ENCODE measurements around the gene TDRD7. TPM values are rescaled to one million over a fixed set of nuclear protein-coding genes. Genes with fewer than 3 reads are reported as not detected.

Gene TDRD7
- total and polyA plus RNA-seq, 9 of the 15 experiments (the other 6 are each of a cell fraction or from before 2014, with no cell fraction given) = 2.2 to 7.7 (median 5.2) TPM

DNA sequence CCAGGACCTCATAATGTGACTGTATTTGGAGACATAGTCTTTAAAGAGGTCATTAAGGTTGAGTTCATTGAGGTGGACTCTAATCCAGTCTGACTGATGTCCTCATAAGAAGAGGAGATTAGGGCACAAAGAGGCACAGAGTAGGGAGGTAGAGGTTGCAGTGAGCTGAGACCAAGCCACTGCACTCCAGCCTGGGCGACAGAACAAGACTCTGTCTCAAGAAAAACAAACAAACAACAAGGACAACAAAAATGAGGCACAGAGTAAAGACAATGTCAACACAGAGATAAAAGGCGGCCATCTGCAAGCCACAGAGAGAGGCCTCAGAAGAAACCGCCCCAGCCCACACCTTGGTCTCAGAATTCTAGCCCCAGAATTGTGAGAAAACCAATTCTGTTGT, 17.0 kb upstream of the TDRD7 start:
- Histone ChIP-seq H3K79me2 (ENCODE audit: control insufficient read depth, insufficient read depth, low read length) (no peaks in the 10 kb centered on the region), H3K9ac (ENCODE audit: insufficient read depth in 1 of 2, low read depth in 2 of 2, low read length in 2 of 2) (no peak overlapping the region), H3K27me3 (ENCODE audit: control insufficient read depth in 2 of 2, insufficient read depth in 2 of 2, low read length in 2 of 2) (peaks cover 11 to 25% of the 10 kb centered on the region in 2 experiments), H3K9me1 (ENCODE audit: control insufficient read depth, insufficient read depth, low read length) (no peaks in the 10 kb centered on the region), H3K4me2 (ENCODE audit: insufficient read depth, low read length) (no peak overlapping the region), H3K4me1 (replicated peaks in 1 of 2; ENCODE audit: control insufficient read depth in 2 of 2, insufficient read depth in 2 of 2, low read length in 2 of 2) (no peaks in the 10 kb centered on the region), H3K9me3 (replicated peaks; ENCODE audit: control insufficient read depth, insufficient read depth, low read depth, low read length) (no peaks in the 10 kb centered on the region), H3K36me3 (ENCODE audit: control insufficient read depth, insufficient read depth, low read length) (no peaks in the 10 kb centered on the region), H2AFZ (ENCODE audit: low read depth, low read length) (no peak overlapping the region), H4K20me1 (replicated peaks; ENCODE audit: control insufficient read depth, insufficient read depth, low read length) (no peaks in the 10 kb centered on the region), H3K27ac (ENCODE audit: extremely low read depth, low read depth, low read length) (no peak overlapping the region), H3K4me3 (no peak overlapping the region)
- ChIA-PET POLR2A (no interaction called here), CTCF (ENCODE audit: low intra/inter-chr PET ratio) (no interaction called here)
- intact Hi-C loops (cut with micrococcal nuclease) (loop anchor here (5.0 kb wide), 1 partner anchor 538 kb away; no protein-coding TSS in a partner anchor), in situ Hi-C loops (cut with MboI) (no loop called here)
- no peak for FAIRE-seq
- WGBS (ENCODE audit: insufficient coverage, low coverage, missing lambda C conversion rate) = 4% methylated on average over 3 of the region's 3 CpGs
- BruUV-seq (replicated peaks) = no TSS peak
- DNase-seq (ENCODE audit: extremely low read depth in 1 of 4, low spot score in 3 of 4) = no peak
- no peak for ATAC-seq
- TF ChIP-seq ADNP (tag; IDR thresholded peaks at IDR 0.05) = no peak
- no peak for TF ChIP-seq KLF13 (tag; IDR thresholded peaks at IDR 0.05; ENCODE audit: borderline replicate concordance, low read depth)
- no peak for TF ChIP-seq NFIC (IDR thresholded peaks at IDR 0.05)
- TF ChIP-seq ETS1 (conservative IDR thresholded peaks at IDR 0.05; ENCODE audit: control insufficient read depth, low read depth, low read length) = no peak
- no peak for TF ChIP-seq TEAD1 (CRISPR knock-in tag; IDR thresholded peaks at IDR 0.05)
- no peak for TF ChIP-seq ATF1 (CRISPR knock-in tag; IDR thresholded peaks at IDR 0.05)
- TF ChIP-seq ATF1 (tag; IDR thresholded peaks at IDR 0.05) = no peak
- no peak for TF ChIP-seq HDAC8 (tag; IDR thresholded peaks at IDR 0.05)
- no peak for TF ChIP-seq JUND (IDR thresholded peaks at IDR 0.05; ENCODE audit: borderline replicate concordance, low read depth, low read length)
- no peak for TF ChIP-seq JUND (tag; IDR thresholded peaks at IDR 0.05; ENCODE audit: borderline replicate concordance, low read depth, low read length)
- TF ChIP-seq ZNF655 (CRISPR knock-in tag; IDR thresholded peaks at IDR 0.05) = no peak
- TF ChIP-seq HSF4 (CRISPR knock-in tag; IDR thresholded peaks at IDR 0.05; ENCODE audit: borderline replicate concordance) = no peak
- TF ChIP-seq POU5F1 (IDR thresholded peaks at IDR 0.05; ENCODE audit: borderline replicate concordance, low read depth, low read length, partially characterized antibody) = no peak
- TF ChIP-seq, protein P1, sequence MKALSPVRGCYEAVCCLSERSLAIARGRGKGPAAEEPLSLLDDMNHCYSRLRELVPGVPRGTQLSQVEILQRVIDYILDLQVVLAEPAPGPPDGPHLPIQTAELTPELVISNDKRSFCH (CRISPR knock-in tag; IDR thresholded peaks at IDR 0.05) = no peak
- TF ChIP-seq, protein P1 (tag; IDR thresholded peaks at IDR 0.05) = no peak
- TF ChIP-seq MBD2 (IDR thresholded peaks at IDR 0.05; ENCODE audit: borderline replicate concordance, low read depth) = no peak
- no peak for TF ChIP-seq SMC3 (conservative IDR thresholded peaks at IDR 0.05; ENCODE audit: insufficient read depth, low read depth, low read length)
- TF ChIP-seq, protein P2, sequence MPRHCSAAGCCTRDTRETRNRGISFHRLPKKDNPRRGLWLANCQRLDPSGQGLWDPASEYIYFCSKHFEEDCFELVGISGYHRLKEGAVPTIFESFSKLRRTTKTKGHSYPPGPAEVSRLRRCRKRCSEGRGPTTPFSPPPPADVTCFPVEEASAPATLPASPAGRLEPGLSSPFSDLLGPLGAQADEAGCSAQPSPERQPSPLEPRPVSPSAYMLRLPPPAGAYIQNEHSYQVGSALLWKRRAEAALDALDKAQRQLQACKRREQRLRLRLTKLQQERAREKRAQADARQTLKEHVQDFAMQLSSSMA (CRISPR knock-in tag; IDR thresholded peaks at IDR 0.05) = no peak
- TF ChIP-seq BRCA1 (IDR thresholded peaks at IDR 0.05) = no peak
- no peak for TF ChIP-seq BRCA1 (CRISPR knock-in tag; IDR thresholded peaks at IDR 0.05)
- no peak for TF ChIP-seq ZNF146 (CRISPR knock-in tag; IDR thresholded peaks at IDR 0.05; ENCODE audit: unreplicated experiment)
- TF ChIP-seq ZNF584 (CRISPR knock-in tag; IDR thresholded peaks at IDR 0.05; ENCODE audit: low read depth) = no peak
- no peak for TF ChIP-seq ARID1B (IDR thresholded peaks at IDR 0.05)

Measured in K562 (cell line).